GM12873 (cell line): Measurements from ENCODE around the gene LAMTOR2.

Experiments used
- TF ChIP-seq, protein P1 (sequence below): IDR thresholded peaks from 2 replicates; pipeline ENCODE4 v1.5.1; 2012; ENCODE audit warnings: low read depth, mild to moderate bottlenecking, moderate library complexity, low read length, control low read depth; ENCODE audit not compliant: insufficient read depth; ENCODE audit errors: missing control alignments

The LAMTOR2 gene

GRCh38 chr1:156055281-156056048 is 883 bp downstream of the LAMTOR2 start:
- TF ChIP-seq, protein P1, sequence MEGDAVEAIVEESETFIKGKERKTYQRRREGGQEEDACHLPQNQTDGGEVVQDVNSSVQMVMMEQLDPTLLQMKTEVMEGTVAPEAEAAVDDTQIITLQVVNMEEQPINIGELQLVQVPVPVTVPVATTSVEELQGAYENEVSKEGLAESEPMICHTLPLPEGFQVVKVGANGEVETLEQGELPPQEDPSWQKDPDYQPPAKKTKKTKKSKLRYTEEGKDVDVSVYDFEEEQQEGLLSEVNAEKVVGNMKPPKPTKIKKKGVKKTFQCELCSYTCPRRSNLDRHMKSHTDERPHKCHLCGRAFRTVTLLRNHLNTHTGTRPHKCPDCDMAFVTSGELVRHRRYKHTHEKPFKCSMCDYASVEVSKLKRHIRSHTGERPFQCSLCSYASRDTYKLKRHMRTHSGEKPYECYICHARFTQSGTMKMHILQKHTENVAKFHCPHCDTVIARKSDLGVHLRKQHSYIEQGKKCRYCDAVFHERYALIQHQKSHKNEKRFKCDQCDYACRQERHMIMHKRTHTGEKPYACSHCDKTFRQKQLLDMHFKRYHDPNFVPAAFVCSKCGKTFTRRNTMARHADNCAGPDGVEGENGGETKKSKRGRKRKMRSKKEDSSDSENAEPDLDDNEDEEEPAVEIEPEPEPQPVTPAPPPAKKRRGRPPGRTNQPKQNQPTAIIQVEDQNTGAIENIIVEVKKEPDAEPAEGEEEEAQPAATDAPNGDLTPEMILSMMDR: no peak

DNA sequence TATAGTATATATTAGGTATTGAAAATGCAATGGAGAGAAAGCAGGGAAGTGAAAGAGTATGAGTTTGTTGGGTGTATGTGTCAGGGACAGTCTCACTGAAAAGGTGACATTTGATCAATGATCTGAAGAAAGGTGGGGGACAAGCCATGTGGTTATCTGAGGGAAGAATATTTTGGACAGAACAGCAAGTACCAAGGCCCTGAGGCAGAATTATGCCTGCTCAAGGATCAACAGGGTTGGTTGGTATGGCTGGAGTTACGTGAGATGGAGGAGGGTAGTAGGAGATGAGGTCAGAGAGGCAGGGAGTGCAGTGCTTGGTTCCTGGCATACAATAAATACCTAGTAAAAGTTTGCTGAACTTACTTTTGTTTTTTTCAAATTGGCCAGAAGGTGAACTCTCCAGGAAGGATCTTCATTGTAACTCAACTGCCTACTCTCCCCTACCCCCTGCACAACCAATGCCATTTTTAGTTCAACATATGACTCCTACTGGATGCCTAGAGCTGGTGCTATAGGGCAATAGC is 1.8 kb downstream of the LAMTOR2 start:
- TF ChIP-seq, protein P1: no peak

DNA sequence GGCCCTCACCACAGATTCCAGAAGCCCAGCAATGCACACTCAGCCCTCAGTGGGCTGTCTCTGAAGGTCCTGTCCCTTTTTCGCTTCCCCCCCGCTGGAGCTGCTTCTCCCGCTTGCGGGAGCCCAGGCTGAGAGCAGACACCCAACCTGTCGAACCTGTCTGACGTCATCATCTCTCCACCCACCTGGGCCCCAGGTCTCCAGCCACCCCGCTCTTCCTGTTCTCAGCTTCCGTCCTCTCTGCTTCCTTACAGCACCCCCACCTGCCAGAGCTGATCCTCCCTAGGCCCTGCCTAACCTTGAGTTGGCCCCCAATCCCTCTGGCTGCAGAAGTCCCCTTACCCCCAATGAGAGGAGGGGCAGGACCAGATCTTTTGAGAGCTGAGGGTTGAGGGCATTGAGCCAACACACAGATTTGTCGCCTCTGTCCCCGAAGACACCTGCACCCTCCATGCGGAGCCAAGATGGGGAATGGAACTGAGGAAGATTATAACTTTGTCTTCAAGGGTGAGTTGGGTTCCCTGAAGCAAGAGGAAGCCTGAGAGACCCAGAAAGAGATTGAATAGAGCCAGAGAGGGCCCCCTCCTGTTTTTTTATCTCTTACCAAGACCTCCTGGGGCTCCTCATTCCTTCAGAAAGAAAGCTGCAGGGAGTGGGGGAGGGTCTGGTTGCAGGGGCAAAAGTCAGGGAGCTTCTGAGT is 6.5 kb downstream of the LAMTOR2 start, which contains the start of gene RAB25:
Gene RAB25 (plus strand): TSS at position 224 of the 700 bp plus-strand sequence. CDS start 241 bp downstream, at position 465.
- TF ChIP-seq, protein P1: no peak

DNA sequence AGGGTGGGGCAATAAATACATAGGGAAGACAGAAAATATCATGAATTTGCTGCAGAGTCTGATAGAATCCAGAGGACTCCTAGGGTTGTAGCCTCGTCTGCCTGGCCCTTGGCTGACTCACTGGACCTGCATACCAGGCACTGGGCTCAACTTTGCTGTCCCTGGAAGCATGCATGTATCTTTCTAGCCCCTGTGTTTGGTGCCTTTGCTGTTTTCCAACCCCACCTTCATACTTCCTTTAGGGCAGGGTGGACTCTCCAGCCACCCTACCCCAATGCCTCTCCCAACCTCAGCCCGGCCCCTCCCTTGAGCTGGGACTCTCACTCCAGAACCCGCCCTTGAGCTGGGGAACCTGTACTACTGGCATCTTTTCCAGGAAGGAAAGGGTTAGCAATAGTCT is 7.6 kb downstream of the LAMTOR2 start:
- TF ChIP-seq, protein P1: no peak

DNA sequence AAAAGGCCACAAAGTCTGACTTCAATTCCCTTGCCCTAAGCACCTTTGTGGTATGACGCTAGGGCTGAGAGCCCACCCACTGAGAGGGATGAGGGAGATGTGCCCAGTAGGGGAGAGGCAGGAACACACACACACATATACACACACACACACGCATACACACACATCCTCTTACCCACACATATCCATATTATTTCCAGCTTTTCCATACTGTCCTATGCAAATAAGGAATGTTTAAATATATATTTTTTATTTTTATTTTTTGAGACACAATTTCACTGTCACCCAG is 9.4 kb downstream of the LAMTOR2 start:
- TF ChIP-seq, protein P1: no peak

DNA sequence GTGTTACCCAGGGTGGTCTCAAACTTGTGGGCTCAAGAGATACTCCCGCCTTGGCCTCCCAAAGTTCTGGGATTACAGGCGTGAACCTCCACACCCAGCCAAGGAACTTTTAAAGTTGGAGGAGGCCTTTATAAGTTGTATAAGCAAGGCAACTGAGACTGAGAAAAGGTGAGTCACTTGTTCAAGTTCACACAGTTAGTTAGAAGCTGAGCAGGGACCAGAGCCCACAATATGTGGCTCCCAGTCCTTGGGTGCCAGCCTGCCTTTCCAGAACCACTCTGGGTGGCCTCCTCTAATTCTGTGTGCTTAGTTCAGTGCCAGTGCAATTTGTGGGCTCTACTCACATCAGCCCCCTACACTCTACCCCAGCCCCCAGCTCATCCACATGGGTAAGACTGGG is 10.0 kb downstream of the LAMTOR2 start:
- TF ChIP-seq, protein P1: no peak

DNA sequence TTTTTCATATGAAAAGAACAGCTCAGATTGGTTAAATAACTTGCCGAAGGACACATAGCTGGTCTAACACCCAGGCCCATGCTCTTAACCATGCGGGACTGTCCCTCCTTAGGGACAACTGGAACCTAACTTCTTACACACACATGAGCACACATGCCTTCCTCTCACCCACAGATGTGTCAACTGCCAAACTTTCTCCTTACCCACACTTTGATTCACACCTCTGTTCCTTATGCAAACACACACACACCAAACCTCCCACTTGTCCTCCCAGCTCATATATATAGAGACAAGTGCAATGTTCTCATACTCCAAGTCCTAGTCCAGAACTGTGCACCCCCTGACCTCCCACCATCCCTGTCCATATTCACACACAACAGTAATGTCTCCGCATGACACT is 10.6 kb downstream of the LAMTOR2 start:
- TF ChIP-seq, protein P1: no peak
